Chondrocyte (in vitro differentiated cells): ENCODE data around the gene FAM24A. TPM values are rescaled to one million over a fixed set of nuclear protein-coding genes. Genes with fewer than 3 reads are reported as not detected.
A peak's percentile ranks its signal among the peaks of the same experiment; 100 is the strongest.

Source experiments
- DNase-seq: peaks from one replicate; pipeline ENCODE4 v3.0.0; 2021; ENCODE audit warnings: mixed read lengths, low spot score
- H3K27ac Mint-ChIP-seq: one replicate; pipeline ENCODE4 v1.8.0; 2021; ENCODE audit warnings: mild to moderate bottlenecking, moderate library complexity, mixed read lengths; ENCODE audit not compliant: unreplicated experiment
- H3K27me3 Mint-ChIP-seq: 2 replicates; pipeline ENCODE4 v1.8.0; 2021; ENCODE audit warnings: low read depth, mixed read lengths
- H3K36me3 Mint-ChIP-seq: 2 replicates; pipeline ENCODE4 v1.8.0; 2021; ENCODE audit warnings: low read depth, mixed read lengths
- H3K4me1 Mint-ChIP-seq: 2 replicates; pipeline ENCODE4 v1.8.0; 2021; ENCODE audit warnings: low read depth, mild to moderate bottlenecking, mixed read lengths
- H3K4me3 Mint-ChIP-seq: one replicate; pipeline ENCODE4 v1.8.0; 2021; ENCODE audit warnings: mild to moderate bottlenecking, moderate library complexity, mixed read lengths; ENCODE audit not compliant: unreplicated experiment
- H3K9me3 Mint-ChIP-seq: 2 replicates; pipeline ENCODE4 v1.8.0; 2021; ENCODE audit warnings: low read depth, mixed read lengths
- CTCF ChIP-seq: fragments of 200-600 bp; sonication (generic); IDR thresholded peaks from 2 replicates; pipeline ENCODE4 v1.5.0; 2021; ENCODE audit warnings: antibody characterized with exemption, mild to moderate bottlenecking, moderate library complexity
- total RNA-seq: library from RNA; stranded (reverse); gene quantifications from 3 replicates; pipeline ENCODE4 v1.2.1, GENCODE V29; 2021

The FAM24A gene
- total RNA-seq, 1 donor from 2014 or later: not detected

- Mint-ChIP-seq H3K27me3 (no peaks in the 10 kb centered on the region), H3K27ac (peak overlapping the region; percentile 90), H3K9me3 (no peaks in the 10 kb centered on the region), H3K4me1 (peaks cover 29% of the 10 kb centered on the region), H3K36me3 (peaks cover 15% of the 10 kb centered on the region), H3K4me3 (peak overlapping the region; percentile 3)
- TF ChIP-seq CTCF: no peak
- DNase-seq: no peak
Observed at GRCh38 chr10:122939856-122940543, 29.6 kb downstream of the FAM24A start.

GRCh38 chr10:122949296-122949695 is 38.9 kb downstream of the FAM24A start:
- H3K4me3 Mint-ChIP-seq: no peak overlapping the region
- no peak for TF ChIP-seq CTCF
- no peaks in the 10 kb centered on the region for H3K27me3 Mint-ChIP-seq
- no peaks in the 10 kb centered on the region for H3K9me3 Mint-ChIP-seq
- peaks cover 19% of the 10 kb centered on the region for H3K36me3 Mint-ChIP-seq
- no peak for DNase-seq
- H3K27ac Mint-ChIP-seq: no peak overlapping the region
- peaks cover 30% of the 10 kb centered on the region for H3K4me1 Mint-ChIP-seq

GRCh38 chr10:122953902-122954730 is 43.7 kb downstream of the FAM24A start, which contains the start of gene C10orf88:
Gene C10orf88, minus strand, starts transcription at chr10:122954227. Its CDS starts 49 bp downstream, at chr10:122954178.
- no peaks in the 10 kb centered on the region for H3K36me3 Mint-ChIP-seq
- H3K27me3 Mint-ChIP-seq: no peaks in the 10 kb centered on the region
- peak within 1 kb of the TSS; percentile 82 for H3K27ac Mint-ChIP-seq
- no peaks in the 10 kb centered on the region for H3K9me3 Mint-ChIP-seq
- DNase-seq: peak; percentile 98
- peaks cover 37% of the 10 kb centered on the region for H3K4me1 Mint-ChIP-seq
- peak within 1 kb of the TSS; percentile 87 for H3K4me3 Mint-ChIP-seq
- TF ChIP-seq CTCF: no peak

GRCh38 chr10:122954731-122955050 is 44.3 kb downstream of the FAM24A start:
- no peak for TF ChIP-seq CTCF
- Mint-ChIP-seq H3K4me3 (peak overlapping the region; percentile 87), H3K9me3 (no peaks in the 10 kb centered on the region), H3K4me1 (peaks cover 37% of the 10 kb centered on the region), H3K27me3 (no peaks in the 10 kb centered on the region), H3K27ac (no peak overlapping the region), H3K36me3 (no peaks in the 10 kb centered on the region)
- no peak for DNase-seq

- Mint-ChIP-seq H3K9me3 (no peaks in the 10 kb centered on the region), H3K36me3 (no peaks in the 10 kb centered on the region), H3K27ac (no peak overlapping the region), H3K4me1 (peaks cover 32% of the 10 kb centered on the region), H3K27me3 (no peaks in the 10 kb centered on the region), H3K4me3 (no peak overlapping the region)
- TF ChIP-seq CTCF: no peak
- DNase-seq: no peak
Observed at GRCh38 chr10:122955892-122956291, 45.5 kb downstream of the FAM24A start.
